GM21390 (cell line): Measurements from ENCODE around the gene WHRN.
A peak's percentile ranks its signal among the peaks of the same experiment; 100 is the strongest.

Source experiments
- ATAC-seq: cut with Tn5 transposase; IDR thresholded peaks from one replicate; pipeline ENCODE4 v1.9.1; 2021; ENCODE audit not compliant: unreplicated experiment

WHRN gene

GRCh38 chr9:114505187-114506081 is at the start of gene WHRN:
TSS of gene WHRN (minus strand) at chr9:114505473. CDS start at chr9:114504801, 672 bp downstream.
- ATAC-seq = peak; percentile 90

- no peak for ATAC-seq
These were observed 47.9 kb upstream of the WHRN start for GRCh38 chr9:114553202-114553601.

GRCh38 chr9:114552706-114553105 is 47.4 kb upstream of the WHRN start:
- no peak for ATAC-seq

GRCh38 chr9:114551750-114552685 is 46.7 kb upstream of the WHRN start:
- no peak for ATAC-seq

- ATAC-seq = no peak
These were observed 44.5 kb upstream of the WHRN start for GRCh38 chr9:114549697-114550330.

- no peak for ATAC-seq
These were observed 41.6 kb upstream of the WHRN start for GRCh38 chr9:114546851-114547250.

GRCh38 chr9:114545055-114545454 is 39.8 kb upstream of the WHRN start:
- no peak for ATAC-seq

GRCh38 chr9:114539701-114540380 is 34.6 kb upstream of the WHRN start:
- no peak for ATAC-seq

- peak; percentile 58 for ATAC-seq
These were observed 33.0 kb upstream of the WHRN start for GRCh38 chr9:114538241-114538640.

- no peak for ATAC-seq
These were observed 27.4 kb upstream of the WHRN start for GRCh38 chr9:114532561-114533237.

- no peak for ATAC-seq
These were observed 24.0 kb upstream of the WHRN start for GRCh38 chr9:114529285-114529684.

- ATAC-seq = no peak
These were observed 21.5 kb upstream of the WHRN start for GRCh38 chr9:114526807-114527206.

GRCh38 chr9:114525513-114525912 is 20.2 kb upstream of the WHRN start:
- ATAC-seq = no peak

GRCh38 chr9:114524247-114524681 is 19.0 kb upstream of the WHRN start:
- ATAC-seq = no peak

- no peak for ATAC-seq
These were observed 17.6 kb upstream of the WHRN start for GRCh38 chr9:114522847-114523246.

GRCh38 chr9:114522286-114522685 is 17.0 kb upstream of the WHRN start:
- ATAC-seq = no peak

- no peak for ATAC-seq
These were observed 16.6 kb upstream of the WHRN start for GRCh38 chr9:114521846-114522245.

GRCh38 chr9:114518599-114519022 is 13.3 kb upstream of the WHRN start:
- peak; percentile 89 for ATAC-seq

GRCh38 chr9:114518120-114518519 is 12.8 kb upstream of the WHRN start:
- no peak for ATAC-seq

GRCh38 chr9:114516913-114517312 is 11.6 kb upstream of the WHRN start:
- no peak for ATAC-seq
